PC-3 (cell line): ENCODE measurements around the gene IL36B. TPM values are rescaled to one million over a fixed set of nuclear protein-coding genes. Genes with fewer than 3 reads are reported as not detected.

Source experiments
- ATAC-seq: fragments of 200-7000 bp; cut with Tn5 transposase; 2 replicates; pipeline ENCODE4 v1.9.1; 2020; ENCODE audit warnings: mild to moderate bottlenecking, moderate library complexity
- BruUV-seq: library from RNA; stranded (reverse); fragments of 400-500 nt; replicated peaks from 2 replicates; lab custom pipeline; 2021; lab: Mats Ljungman, UMichigan
- CTCF ChIA-PET: fragments of 300-600 bp; sonication (Branson Sonifier 250); formaldehyde crosslinking; loops from one replicate; lab custom pipeline; 2022; ENCODE audit warnings: antibody characterized with exemption; lab: Charles Lee
- POLR2A ChIA-PET: fragments of 300-600 bp; sonication (Branson Sonifier 250); formaldehyde crosslinking; loops from one replicate; lab custom pipeline; 2022; ENCODE audit warnings: antibody characterized with exemption; ENCODE audit not compliant: unreplicated experiment; lab: Charles Lee
- DNase-seq: peaks from one replicate; pipeline ENCODE4 v3.0.0-alpha.2; 2015
- H2AFZ ChIP-seq: fragments of 300-600 bp; sonication (generic); 2 replicates; pipeline ENCODE4 v1.6.0; 2016; ENCODE audit warnings: antibody characterized with exemption, low read length
- H3F3A ChIP-seq: fragments of 300-600 bp; sonication (generic); one replicate; pipeline ENCODE4 v1.6.0; 2017; ENCODE audit warnings: antibody characterized with exemption, low read length, control low read depth, mild to moderate bottlenecking; ENCODE audit not compliant: unreplicated experiment
- H3K27ac ChIP-seq: fragments of 300-600 bp; sonication (generic); 2 replicates; pipeline ENCODE4 v1.5.1; 2016; ENCODE audit warnings: mild to moderate bottlenecking, low read length
- H3K27me3 ChIP-seq: fragments of 300-600 bp; sonication (generic); 2 replicates; pipeline ENCODE4 v1.6.1; 2016; ENCODE audit warnings: low read length, mixed read lengths
- H3K36me3 ChIP-seq: fragments of 300-600 bp; sonication (generic); 2 replicates; pipeline ENCODE4 v1.6.1; 2016; ENCODE audit warnings: low read depth, mixed run types, low read length, mixed read lengths
- H3K4me1 ChIP-seq: fragments of 300-600 bp; sonication (generic); 2 replicates; pipeline ENCODE4 v1.5.1; 2016; ENCODE audit warnings: low read length; ENCODE audit not compliant: insufficient read depth
- H3K4me2 ChIP-seq: fragments of 300-600 bp; sonication (generic); 2 replicates; pipeline ENCODE4 v1.6.0; 2016; ENCODE audit warnings: low read length
- H3K4me3 ChIP-seq: fragments of 300-600 bp; sonication (generic); 2 replicates; pipeline ENCODE4 v1.5.1; 2016; ENCODE audit warnings: mild to moderate bottlenecking, low read length, mixed read lengths
- H3K79me2 ChIP-seq: fragments of 300-600 bp; sonication (generic); 2 replicates; pipeline ENCODE4 v1.6.1; 2017; ENCODE audit warnings: low read length, mixed read lengths
- H3K9ac ChIP-seq: fragments of 300-600 bp; sonication (generic); 2 replicates; pipeline ENCODE4 v1.6.0; 2016; ENCODE audit warnings: mild to moderate bottlenecking, low read length
- H3K9me2 ChIP-seq: fragments of 300-600 bp; sonication (generic); replicated peaks from 2 replicates; pipeline ENCODE4 v1.6.1; 2016; ENCODE audit warnings: mixed run types, low read length, mixed read lengths
- H3K9me3 ChIP-seq: fragments of 300-600 bp; sonication (generic); 2 replicates; pipeline ENCODE4 v1.6.1; 2016; ENCODE audit warnings: low read length, mixed read lengths
- H4K20me1 ChIP-seq: fragments of 300-600 bp; sonication (generic); 2 replicates; pipeline ENCODE4 v1.6.1; 2016; ENCODE audit warnings: low read length, mixed read lengths
- EZH2 ChIP-seq: fragments of 300-600 bp; sonication (generic); IDR thresholded peaks from one replicate; pipeline ENCODE4 v1.6.1; 2017; ENCODE audit warnings: antibody characterized with exemption, mild to moderate bottlenecking, low read length; ENCODE audit not compliant: unreplicated experiment
- EZH2phosphoT487 ChIP-seq: fragments of 300-600 bp; sonication (generic); IDR thresholded peaks from 2 replicates; pipeline ENCODE4 v1.6.1; 2018; ENCODE audit warnings: mild to moderate bottlenecking, antibody characterized with exemption, low read length, borderline replicate concordance
- intact Hi-C: fragments of 100-400 bp; cut with micrococcal nuclease; formaldehyde crosslinking; loops from 2 replicates; pipeline ENCODE4 v1.9.0; 2023
- total RNA-seq: library from RNA; depleted of rRNA; stranded (reverse); fragments of >200 nt; gene quantifications from 2 replicates; pipeline ENCODE4 v1.2.3, GENCODE V29; 2014
- TF ChIP-seq, protein P1 (sequence below): fragments of 300-600 bp; sonication (generic); conservative IDR thresholded peaks from 2 replicates; pipeline ENCODE4 v1.5.1; 2017; ENCODE audit warnings: antibody characterized with exemption, low read depth, mild to moderate bottlenecking, low read length

IL36B gene
- total RNA-seq, 1 experiment from 2014 or later: not detected

DNA sequence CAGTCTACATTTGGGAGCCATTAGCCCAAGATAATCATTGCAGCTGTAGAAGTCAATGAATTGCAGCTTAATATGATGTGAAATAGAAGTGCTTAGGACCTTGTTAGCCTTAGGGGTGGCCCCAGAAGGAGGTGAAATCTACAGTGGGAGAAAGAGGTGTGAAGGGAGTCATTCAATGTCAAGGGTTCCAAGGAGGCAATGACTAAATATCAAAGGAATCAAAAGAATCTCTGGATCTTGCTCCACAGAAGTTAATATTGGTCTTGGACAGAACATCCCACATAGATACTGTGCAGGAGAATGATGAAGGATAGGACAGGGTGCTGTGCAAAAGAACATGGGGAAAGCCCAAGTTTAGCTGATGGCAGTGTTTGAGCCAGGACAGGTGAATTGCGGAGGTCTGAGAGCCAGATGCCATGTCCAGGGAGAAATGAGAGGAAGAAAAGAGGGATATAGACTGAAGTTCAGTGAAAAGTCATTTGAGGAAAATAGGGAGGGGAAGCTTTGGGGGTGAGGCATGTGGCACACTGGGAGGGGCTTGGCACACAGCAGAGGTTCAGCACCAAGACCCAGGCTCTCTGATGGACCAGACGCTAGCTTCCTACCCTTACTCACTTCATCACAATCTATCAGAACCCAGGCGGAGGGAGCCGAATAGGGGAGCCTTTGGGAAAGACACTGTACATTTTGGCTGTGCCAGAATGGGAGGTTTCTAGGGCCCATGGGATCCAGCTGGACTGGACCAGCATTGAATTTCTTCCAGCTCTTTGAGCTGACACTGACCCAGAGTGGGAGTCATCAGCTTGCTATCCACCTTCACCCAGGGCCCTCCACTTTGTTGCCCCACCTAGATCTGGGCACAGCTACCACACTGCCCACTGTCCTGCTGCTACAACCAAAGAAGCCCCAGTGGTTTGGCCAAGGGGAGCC lies 17.3 kb upstream of the IL36B start:
- Histone ChIP-seq H3K36me3 (no peaks in the 10 kb centered on the region), H2AFZ (no peak overlapping the region), H4K20me1 (no peaks in the 10 kb centered on the region), H3K4me1 (peaks cover 36% of the 10 kb centered on the region), H3K27ac (peak overlapping the region; percentile 95), H3K4me3 (no peak overlapping the region), H3K9me3 (no peaks in the 10 kb centered on the region), H3K27me3 (no peaks in the 10 kb centered on the region), H3K79me2 (no peaks in the 10 kb centered on the region), H3K9me2 (no peaks in the 10 kb centered on the region), H3K9ac (peak overlapping the region; percentile 56), H3K4me2 (peak overlapping the region; percentile 57), H3F3A (peaks cover 12% of the 10 kb centered on the region)
- no peak for ATAC-seq
- intact Hi-C loops: loop anchor here (2.0 kb wide), 1 partner anchor 111 kb away; no protein-coding TSS in a partner anchor
- POLR2A ChIA-PET: interaction anchor here (0.7 kb wide), 2 partner anchors 8 to 94 kb away, joined by 3 to 4 read pairs; no protein-coding TSS in a partner anchor
- no TSS peak for BruUV-seq
- CTCF ChIA-PET: no interaction called here
- TF ChIP-seq EZH2 (no peak), EZH2phosphoT487 (no peak)
- TF ChIP-seq, protein P1, sequence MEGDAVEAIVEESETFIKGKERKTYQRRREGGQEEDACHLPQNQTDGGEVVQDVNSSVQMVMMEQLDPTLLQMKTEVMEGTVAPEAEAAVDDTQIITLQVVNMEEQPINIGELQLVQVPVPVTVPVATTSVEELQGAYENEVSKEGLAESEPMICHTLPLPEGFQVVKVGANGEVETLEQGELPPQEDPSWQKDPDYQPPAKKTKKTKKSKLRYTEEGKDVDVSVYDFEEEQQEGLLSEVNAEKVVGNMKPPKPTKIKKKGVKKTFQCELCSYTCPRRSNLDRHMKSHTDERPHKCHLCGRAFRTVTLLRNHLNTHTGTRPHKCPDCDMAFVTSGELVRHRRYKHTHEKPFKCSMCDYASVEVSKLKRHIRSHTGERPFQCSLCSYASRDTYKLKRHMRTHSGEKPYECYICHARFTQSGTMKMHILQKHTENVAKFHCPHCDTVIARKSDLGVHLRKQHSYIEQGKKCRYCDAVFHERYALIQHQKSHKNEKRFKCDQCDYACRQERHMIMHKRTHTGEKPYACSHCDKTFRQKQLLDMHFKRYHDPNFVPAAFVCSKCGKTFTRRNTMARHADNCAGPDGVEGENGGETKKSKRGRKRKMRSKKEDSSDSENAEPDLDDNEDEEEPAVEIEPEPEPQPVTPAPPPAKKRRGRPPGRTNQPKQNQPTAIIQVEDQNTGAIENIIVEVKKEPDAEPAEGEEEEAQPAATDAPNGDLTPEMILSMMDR: no peak
- peak; percentile 36 for DNase-seq

DNA sequence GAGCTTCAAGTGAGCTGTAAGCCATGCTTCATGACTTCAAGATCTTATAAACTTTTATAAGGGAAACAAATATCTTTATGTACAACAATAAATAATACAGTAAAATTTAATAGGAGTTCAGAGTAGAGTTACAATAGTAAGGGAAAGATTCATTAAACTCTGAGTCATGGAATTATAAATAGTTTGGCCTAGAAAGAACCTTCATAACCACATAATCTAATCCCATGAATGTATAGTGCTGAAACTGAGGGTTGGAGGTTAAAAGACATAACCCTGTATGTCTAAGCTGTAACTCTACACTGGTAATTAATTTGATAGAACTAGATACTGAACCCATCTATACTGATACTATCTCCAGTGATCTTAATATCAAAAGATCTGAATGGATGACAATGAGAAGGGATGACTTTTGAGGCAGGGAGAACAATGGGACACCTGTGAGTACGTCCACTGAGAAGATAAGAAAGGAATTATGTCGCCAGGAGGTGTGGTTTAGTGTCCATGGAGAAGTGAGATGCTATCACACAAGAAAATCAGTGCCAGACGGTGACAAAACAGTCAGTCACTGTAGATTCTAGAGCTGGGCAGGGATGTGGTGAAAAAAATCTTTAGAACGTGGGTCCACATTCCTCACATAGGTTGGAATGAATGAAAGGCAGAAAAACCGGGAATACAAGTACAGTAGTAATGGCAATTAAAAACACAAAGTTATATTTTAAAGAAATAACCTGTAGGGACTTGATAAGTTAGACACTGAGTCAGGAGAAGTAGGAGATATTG lies 16.2 kb upstream of the IL36B start:
- Histone ChIP-seq H3K36me3 (no peaks in the 10 kb centered on the region), H2AFZ (no peak overlapping the region), H3K9ac (peak overlapping the region; percentile 56), H3F3A (peaks cover 12% of the 10 kb centered on the region), H3K4me2 (peak overlapping the region; percentile 57), H3K4me1 (peaks cover 36% of the 10 kb centered on the region), H4K20me1 (no peaks in the 10 kb centered on the region), H3K79me2 (no peaks in the 10 kb centered on the region), H3K27ac (peak overlapping the region; percentile 95), H3K9me3 (no peaks in the 10 kb centered on the region), H3K4me3 (0 out of 2 replicates have a peak overlapping the region, but pooled peaks have one; percentile 7), H3K27me3 (no peaks in the 10 kb centered on the region), H3K9me2 (no peaks in the 10 kb centered on the region)
- TF ChIP-seq EZH2 (no peak), EZH2phosphoT487 (no peak)
- TF ChIP-seq, protein P1: no peak
- ATAC-seq: peak; percentile 82
- BruUV-seq: TSS peak; percentile 63
- DNase-seq: peak; percentile 93
- CTCF ChIA-PET: interaction anchor here (0.7 to 1.2 kb wide), 3 partner anchors 9 to 441 kb away, joined by 3 read pairs; no protein-coding TSS in a partner anchor
- POLR2A ChIA-PET: interaction anchor here (0.6 to 1.0 kb wide), 3 partner anchors 9 to 643 kb away, joined by 3 to 6 read pairs (median 6); no protein-coding TSS in a partner anchor
- intact Hi-C loops: loop anchor here (1.0 to 2.0 kb wide), 2 partner anchors 9 to 110 kb away; no protein-coding TSS in a partner anchor
